RWPE1 (cell line): ENCODE results near the gene CENPB.

Source experiments
- CTCF ChIA-PET: fragments of 350-600 bp; sonication (Branson Sonifier 250); formaldehyde crosslinking; extraction: SDS; loops from one replicate; lab custom pipeline; 2021; lab: Yijun Ruan, JAX
- POLR2A ChIA-PET: fragments of 400-600 bp; formaldehyde crosslinking; extraction: SDS; loops from one replicate; lab custom pipeline; 2020; ENCODE audit warnings: antibody characterized with exemption; ENCODE audit not compliant: low non-redundant PET; lab: Yijun Ruan, JAX
- DNase-seq: peaks from one replicate; pipeline ENCODE4 v3.0.0; 2012; ENCODE audit warnings: low spot score
- H3K27ac ChIP-seq: fragments of 450-650 bp; 2 replicates; pipeline ENCODE4 v1.5.1; 2017
- TF ChIP-seq, protein P1 (sequence below): fragments of 450-650 bp; conservative IDR thresholded peaks from 2 replicates; pipeline ENCODE4 v1.5.1; 2017; ENCODE audit warnings: low read depth, mild to moderate bottlenecking

Gene CENPB

DNA sequence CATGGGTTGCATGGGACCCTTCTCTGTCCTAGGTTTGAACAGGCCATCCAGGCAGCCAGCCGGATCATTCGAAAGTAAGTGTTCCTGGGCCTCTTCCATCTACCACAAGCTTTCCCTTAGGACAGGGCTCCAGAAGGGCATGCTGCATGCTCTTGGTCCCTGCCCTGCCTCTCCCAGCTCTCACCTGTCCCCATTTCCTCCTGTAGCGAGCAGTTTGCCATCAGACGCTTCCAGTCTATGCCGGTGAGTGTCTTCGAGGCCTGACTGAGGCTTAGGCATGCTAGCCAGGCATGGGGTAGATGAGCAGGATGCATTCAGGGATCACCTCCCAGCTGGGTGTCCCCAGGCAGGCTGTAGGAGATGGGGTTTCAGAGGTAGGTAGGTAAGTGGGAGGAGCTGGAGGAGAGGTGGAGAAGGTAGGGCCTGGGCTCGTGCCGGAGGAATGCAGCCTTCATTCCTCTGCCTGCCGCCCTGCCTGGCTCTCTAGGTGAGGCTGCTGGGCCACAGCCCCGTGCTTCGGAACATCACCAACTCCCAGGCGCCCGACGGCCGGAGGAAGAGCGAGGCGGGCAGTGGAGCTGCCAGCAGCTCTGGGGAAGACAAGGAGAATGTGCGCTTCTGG lies 13.8 kb upstream of the CENPB start:
- TF ChIP-seq, protein P1, sequence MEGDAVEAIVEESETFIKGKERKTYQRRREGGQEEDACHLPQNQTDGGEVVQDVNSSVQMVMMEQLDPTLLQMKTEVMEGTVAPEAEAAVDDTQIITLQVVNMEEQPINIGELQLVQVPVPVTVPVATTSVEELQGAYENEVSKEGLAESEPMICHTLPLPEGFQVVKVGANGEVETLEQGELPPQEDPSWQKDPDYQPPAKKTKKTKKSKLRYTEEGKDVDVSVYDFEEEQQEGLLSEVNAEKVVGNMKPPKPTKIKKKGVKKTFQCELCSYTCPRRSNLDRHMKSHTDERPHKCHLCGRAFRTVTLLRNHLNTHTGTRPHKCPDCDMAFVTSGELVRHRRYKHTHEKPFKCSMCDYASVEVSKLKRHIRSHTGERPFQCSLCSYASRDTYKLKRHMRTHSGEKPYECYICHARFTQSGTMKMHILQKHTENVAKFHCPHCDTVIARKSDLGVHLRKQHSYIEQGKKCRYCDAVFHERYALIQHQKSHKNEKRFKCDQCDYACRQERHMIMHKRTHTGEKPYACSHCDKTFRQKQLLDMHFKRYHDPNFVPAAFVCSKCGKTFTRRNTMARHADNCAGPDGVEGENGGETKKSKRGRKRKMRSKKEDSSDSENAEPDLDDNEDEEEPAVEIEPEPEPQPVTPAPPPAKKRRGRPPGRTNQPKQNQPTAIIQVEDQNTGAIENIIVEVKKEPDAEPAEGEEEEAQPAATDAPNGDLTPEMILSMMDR, result no peak
- CTCF ChIA-PET, result interaction anchor here (2.5 kb wide), 1 partner anchor 18 kb away, joined by 10 read pairs; no protein-coding TSS in a partner anchor
- H3K27ac ChIP-seq, result peak overlapping the region; percentile 100
- DNase-seq, result no peak
- POLR2A ChIA-PET, result no interaction called here

DNA sequence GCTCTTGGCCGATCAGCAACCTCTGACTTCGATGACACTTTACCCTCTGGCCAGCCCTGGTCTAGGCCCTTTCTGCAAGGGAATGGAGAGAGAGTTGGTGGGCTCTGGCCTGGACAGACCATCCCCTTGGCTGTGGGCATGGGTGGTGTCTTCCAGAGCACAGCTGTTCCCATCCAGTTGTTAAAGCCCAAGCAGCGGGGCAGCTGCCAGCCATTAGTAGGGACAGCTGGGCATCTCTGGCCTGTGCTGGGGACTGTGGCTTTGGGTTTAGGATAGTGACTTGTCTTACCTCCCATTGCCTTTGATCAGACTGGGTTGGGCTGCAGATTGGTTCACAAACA lies 12.3 kb upstream of the CENPB start:
- DNase-seq, result no peak
- H3K27ac ChIP-seq, result peak overlapping the region; percentile 100
- ChIA-PET CTCF (interaction anchor here (2.5 kb wide), 1 partner anchor 20 kb away, joined by 10 read pairs; no protein-coding TSS in a partner anchor), POLR2A (no interaction called here)
- TF ChIP-seq, protein P1, result no peak

DNA sequence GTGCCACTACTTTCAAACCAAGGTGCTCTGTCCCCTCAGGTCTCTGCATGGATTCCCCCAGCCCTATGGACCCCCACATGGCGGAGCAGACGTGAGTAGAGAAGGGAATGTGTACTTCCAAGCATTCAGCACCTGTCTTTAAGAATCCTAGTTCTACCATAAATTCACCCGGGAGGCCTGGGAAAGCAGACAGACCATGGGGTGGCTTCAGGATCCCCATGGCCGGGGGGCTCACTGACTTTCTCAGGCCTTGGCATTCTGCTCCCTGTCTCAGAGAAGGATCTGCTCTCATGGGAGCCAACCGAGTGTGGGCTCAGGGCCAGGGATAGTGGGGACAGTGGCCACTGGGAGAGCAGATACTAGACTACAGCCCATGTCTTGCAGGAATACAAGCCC lies 11.8 kb upstream of the CENPB start:
- H3K27ac ChIP-seq, result peak overlapping the region; percentile 100
- no peak for DNase-seq
- ChIA-PET CTCF (interaction anchor here (0.7 kb wide), 1 partner anchor 139 kb away, joined by 6 read pairs; no protein-coding TSS in a partner anchor), POLR2A (no interaction called here)
- TF ChIP-seq, protein P1, result no peak

DNA sequence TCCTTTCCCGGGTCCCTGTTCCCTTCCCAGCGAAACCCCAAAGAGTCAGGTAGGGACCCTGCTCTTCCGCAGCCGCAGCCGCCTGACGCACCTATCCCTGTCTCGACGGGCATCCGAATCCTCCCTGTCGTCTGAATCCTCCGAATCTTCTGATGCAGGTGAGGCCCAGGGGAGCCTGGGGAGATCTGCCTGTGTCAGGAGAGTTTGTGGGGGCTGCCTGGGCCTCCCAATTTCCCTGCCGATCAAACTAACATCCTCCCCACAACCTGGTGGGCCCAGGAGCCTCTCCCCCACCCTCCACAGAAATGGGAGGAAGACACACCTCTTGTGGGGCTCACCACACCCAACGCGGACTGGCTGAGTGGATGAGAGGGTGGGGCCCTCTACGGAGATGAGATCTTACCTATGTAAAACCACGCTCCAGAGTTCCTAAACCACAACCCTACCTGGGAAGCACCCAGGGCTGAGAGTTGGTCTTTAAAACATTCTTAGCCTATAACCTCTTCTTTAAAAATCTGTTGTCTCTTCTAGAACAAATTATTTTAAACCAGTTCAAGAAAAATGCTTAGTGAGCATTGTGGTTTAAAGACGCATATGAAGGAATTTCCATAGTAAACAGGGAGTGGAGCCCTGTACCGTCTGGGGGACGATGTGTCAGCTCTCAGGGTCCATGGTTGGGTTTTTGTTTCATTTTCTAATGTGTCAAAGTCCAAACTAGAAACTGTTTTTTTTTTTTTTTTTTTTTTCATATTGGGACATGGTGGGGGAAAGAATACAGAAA lies 11.2 kb upstream of the CENPB start:
- ChIA-PET POLR2A (no interaction called here), CTCF (interaction anchor here (0.7 to 3.5 kb wide), 2 partner anchors 21 to 140 kb away, joined by 6 to 17 read pairs; no protein-coding TSS in a partner anchor)
- peak; percentile 62 for DNase-seq
- H3K27ac ChIP-seq, result peak overlapping the region; percentile 100
- TF ChIP-seq, protein P1, result no peak

DNA sequence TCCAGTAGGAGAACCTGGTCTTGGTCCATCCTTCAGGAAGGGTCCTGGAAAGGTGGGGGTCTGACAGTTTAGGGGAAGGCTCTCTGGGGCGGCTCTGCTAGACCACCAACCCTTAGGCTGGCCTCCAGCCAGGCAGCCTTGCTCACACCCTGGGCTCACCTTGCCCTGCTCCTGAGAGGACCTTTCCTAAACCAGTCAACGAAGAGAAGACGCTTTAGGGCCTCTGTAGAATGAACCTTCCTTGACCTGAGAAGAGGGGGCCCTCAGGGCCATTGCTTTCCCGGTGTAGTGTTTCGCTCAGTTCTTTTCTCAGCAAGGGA lies 10.6 kb upstream of the CENPB start:
- ChIA-PET CTCF (interaction anchor here (3.5 kb wide), 1 partner anchor 21 kb away, joined by 17 read pairs; no protein-coding TSS in a partner anchor), POLR2A (no interaction called here)
- TF ChIP-seq, protein P1, result no peak
- no peak for DNase-seq
- peak overlapping the region; percentile 100 for H3K27ac ChIP-seq

DNA sequence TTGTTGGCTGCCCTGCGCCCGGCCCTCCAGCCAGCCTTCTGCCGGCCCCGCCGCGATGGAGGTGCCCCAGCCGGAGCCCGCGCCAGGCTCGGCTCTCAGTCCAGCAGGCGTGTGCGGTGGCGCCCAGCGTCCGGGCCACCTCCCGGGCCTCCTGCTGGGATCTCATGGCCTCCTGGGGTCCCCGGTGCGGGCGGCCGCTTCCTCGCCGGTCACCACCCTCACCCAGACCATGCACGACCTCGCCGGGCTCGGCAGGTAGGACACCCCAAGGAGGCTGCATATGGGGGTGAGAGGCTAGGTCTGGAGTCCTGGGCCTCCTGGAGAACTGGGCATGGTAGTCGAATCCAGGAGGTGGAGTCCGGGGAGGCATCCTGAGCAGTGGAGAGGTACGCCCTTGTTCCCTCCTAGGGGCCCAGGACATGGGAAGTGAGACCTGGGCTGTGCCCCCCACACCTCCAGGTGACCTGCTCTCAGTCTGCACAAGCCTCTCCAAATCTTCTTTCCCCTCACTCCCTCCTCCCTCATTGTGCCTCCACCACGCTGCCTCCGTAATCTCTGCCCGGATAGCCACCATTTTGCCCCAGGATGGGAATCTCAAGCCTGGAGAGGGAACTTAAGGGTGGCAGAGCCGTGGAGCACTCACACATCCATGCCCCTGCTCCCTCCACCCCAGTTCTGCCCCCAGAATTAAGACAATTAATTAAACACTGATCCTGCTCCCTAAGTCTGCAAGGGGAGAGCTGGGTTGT lies 10.1 kb upstream of the CENPB start:
- ChIA-PET POLR2A (interaction anchor here (0.5 to 0.6 kb wide), 2 partner anchors 10 to 1289 kb away, joined by 6 to 13 read pairs; partner anchors contain the start of gene CENPB), CTCF (interaction anchor here (1.0 to 3.5 kb wide), 3 partner anchors 22 to 86 kb away, joined by 3 to 17 read pairs (median 7); partner anchors contain the start of gene AP5S1)
- DNase-seq, result no peak
- TF ChIP-seq, protein P1, result no peak
- peak overlapping the region; percentile 100 for H3K27ac ChIP-seq
